Progenitor cell of endocrine pancreas (in vitro differentiated cells): ENCODE data around the gene SH3RF2. TPM values are rescaled to one million over a fixed set of nuclear protein-coding genes. Genes with fewer than 3 reads are reported as not detected.

Experiments
- DNase-seq: peaks from one replicate; pipeline ENCODE4 v3.0.0; 2021; ENCODE audit warnings: low spot score; ENCODE audit not compliant: unreplicated experiment
- H3K27ac Mint-ChIP-seq: 2 replicates; pipeline ENCODE4 v1.8.0; 2021; ENCODE audit warnings: mild to moderate bottlenecking, moderate library complexity, mixed read lengths
- H3K27me3 Mint-ChIP-seq: 2 replicates; pipeline ENCODE4 v1.8.0; 2021; ENCODE audit warnings: mixed read lengths
- H3K36me3 Mint-ChIP-seq: 2 replicates; pipeline ENCODE4 v1.8.0; 2022; ENCODE audit warnings: mixed read lengths; ENCODE audit not compliant: insufficient read depth
- H3K4me1 Mint-ChIP-seq: 2 replicates; pipeline ENCODE4 v1.8.0; 2021; ENCODE audit warnings: low read depth, mixed read lengths
- H3K4me3 Mint-ChIP-seq: 2 replicates; pipeline ENCODE4 v1.8.0; 2021; ENCODE audit warnings: low read depth, mild to moderate bottlenecking, moderate library complexity, mixed read lengths
- H3K9me3 Mint-ChIP-seq: 2 replicates; pipeline ENCODE4 v1.8.0; 2021; ENCODE audit warnings: low read depth, mixed read lengths
- CTCF ChIP-seq: fragments of 200-600 bp; sonication (generic); IDR thresholded peaks from one replicate; pipeline ENCODE4 v1.5.0; 2021; ENCODE audit warnings: antibody characterized with exemption, mild to moderate bottlenecking; ENCODE audit not compliant: unreplicated experiment
- total RNA-seq: library from RNA; stranded (reverse); gene quantifications from 2 replicates; pipeline ENCODE4 v1.2.1, GENCODE V29; 2021

The SH3RF2 gene
- total RNA-seq, 1 donor from 2014 or later: 17.6 TPM

- peak overlapping the region; percentile 54 for H3K27ac Mint-ChIP-seq
- TF ChIP-seq CTCF: no peak
- peaks cover 17% of the 10 kb centered on the region for H3K36me3 Mint-ChIP-seq
These were observed 62.8 kb downstream of the SH3RF2 start for GRCh38 chr5:145999208-145999607.

GRCh38 chr5:146000072-146000471 lies 63.7 kb downstream of the SH3RF2 start:
- no peak for TF ChIP-seq CTCF
- H3K4me1 Mint-ChIP-seq: peaks cover 8% of the 10 kb centered on the region
- no peak overlapping the region for H3K27ac Mint-ChIP-seq
- H3K4me3 Mint-ChIP-seq: no peak overlapping the region
- H3K36me3 Mint-ChIP-seq: peaks cover 14% of the 10 kb centered on the region
- H3K27me3 Mint-ChIP-seq: no peaks in the 10 kb centered on the region
- no peaks in the 10 kb centered on the region for H3K9me3 Mint-ChIP-seq
- DNase-seq: no peak

More at GRCh38 chr5:145999208-145999607, 62.8 kb downstream of the SH3RF2 start:
- H3K9me3 Mint-ChIP-seq: peaks cover 2% of the 10 kb centered on the region
- peaks cover 8% of the 10 kb centered on the region for H3K4me1 Mint-ChIP-seq
- H3K4me3 Mint-ChIP-seq: no peak overlapping the region
- no peak for DNase-seq
- no peaks in the 10 kb centered on the region for H3K27me3 Mint-ChIP-seq

GRCh38 chr5:146001544-146002190 lies 65.3 kb downstream of the SH3RF2 start:
- no peak for TF ChIP-seq CTCF
- no peak overlapping the region for H3K27ac Mint-ChIP-seq
- no peak for DNase-seq
- H3K36me3 Mint-ChIP-seq: peaks cover 16% of the 10 kb centered on the region
- H3K4me3 Mint-ChIP-seq: no peak overlapping the region
- H3K27me3 Mint-ChIP-seq: no peaks in the 10 kb centered on the region
- no peaks in the 10 kb centered on the region for H3K9me3 Mint-ChIP-seq
- H3K4me1 Mint-ChIP-seq: peaks cover 10% of the 10 kb centered on the region

- no peaks in the 10 kb centered on the region for H3K9me3 Mint-ChIP-seq
These were observed 66.1 kb downstream of the SH3RF2 start for GRCh38 chr5:146002491-146002890.

GRCh38 chr5:146003852-146004251 lies 67.5 kb downstream of the SH3RF2 start:
- Mint-ChIP-seq H3K4me3 (no peak overlapping the region), H3K27me3 (no peaks in the 10 kb centered on the region), H3K9me3 (no peaks in the 10 kb centered on the region), H3K27ac (no peak overlapping the region), H3K36me3 (peaks cover 16% of the 10 kb centered on the region), H3K4me1 (peaks cover 20% of the 10 kb centered on the region)
- DNase-seq: no peak
- TF ChIP-seq CTCF: no peak

More at GRCh38 chr5:146002491-146002890, 66.1 kb downstream of the SH3RF2 start:
- no peak for DNase-seq
- peaks cover 13% of the 10 kb centered on the region for H3K4me1 Mint-ChIP-seq
- no peak overlapping the region for H3K4me3 Mint-ChIP-seq
- H3K27me3 Mint-ChIP-seq: no peaks in the 10 kb centered on the region
- H3K36me3 Mint-ChIP-seq: peaks cover 16% of the 10 kb centered on the region
- no peak for TF ChIP-seq CTCF
- no peak overlapping the region for H3K27ac Mint-ChIP-seq
